K562 (cell line): ENCODE results near the gene CYBRD1. TPM values are rescaled to one million over a fixed set of nuclear protein-coding genes. Genes with fewer than 3 reads are reported as not detected.
A peak's percentile ranks its signal among the peaks of the same experiment; 100 is the strongest.

Experiments
- ARID3B ChIP-seq: fragments of 250-450 bp; sonication (Bioruptor Pico); IDR thresholded peaks from 2 replicates; pipeline ENCODE4 v1.4.0; 2020; ENCODE audit warnings: borderline replicate concordance
- ATF1 ChIP-seq, 2 experiments: fragments of 450-650 bp in 1 of 2; IDR thresholded peaks; 2 replicates each; pipeline ENCODE4 v1.6.1; 2016; ENCODE audit warnings: missing compliant biosample characterization in 1 of 2, missing genetic modification characterization in 1 of 2
- EGR1 ChIP-seq: fragments of 450-650 bp; conservative IDR thresholded peaks from 2 replicates; pipeline ENCODE4 v1.6.1; 2017; ENCODE audit warnings: mild to moderate bottlenecking
- HNRNPUL1 ChIP-seq: fragments of 200-400 bp; formaldehyde crosslinking; IDR thresholded peaks from 2 replicates; pipeline ENCODE4 v1.6.1; 2017; ENCODE audit warnings: low read length
- MED1 ChIP-seq: sonication (generic); formaldehyde crosslinking; IDR thresholded peaks from 2 replicates; pipeline ENCODE4 v1.8.1; 2023; ENCODE audit warnings: missing genetic modification reagents, borderline replicate concordance
- NCOR1 ChIP-seq: fragments of 450-650 bp; IDR thresholded peaks from 2 replicates; pipeline ENCODE4 v1.6.1; 2016; ENCODE audit warnings: mild to moderate bottlenecking, moderate library complexity
- NR2F6 ChIP-seq: fragments of 450-650 bp; formaldehyde crosslinking; IDR thresholded peaks from 2 replicates; pipeline ENCODE4 v1.4.0; 2020; ENCODE audit warnings: mild to moderate bottlenecking
- PHF21A ChIP-seq: fragments of 450-650 bp; IDR thresholded peaks from 2 replicates; pipeline ENCODE4 v1.6.1; 2017; ENCODE audit warnings: low read depth, borderline replicate concordance
- RBM25 ChIP-seq: fragments of 200-400 bp; formaldehyde crosslinking; IDR thresholded peaks from 2 replicates; pipeline ENCODE4 v1.6.1; 2018; ENCODE audit warnings: low read length, low read depth, moderate library complexity; ENCODE audit not compliant: severe bottlenecking
- RBM39 ChIP-seq: fragments of 200-400 bp; formaldehyde crosslinking; optimal IDR thresholded peaks from 2 replicates; pipeline ENCODE3; 2018; ENCODE audit warnings: low read depth, low read length
- SMARCA5 ChIP-seq: fragments of 450-650 bp; IDR thresholded peaks from 2 replicates; pipeline ENCODE4 v1.6.1; 2016
- SNIP1 ChIP-seq: fragments of 450-650 bp; IDR thresholded peaks from 2 replicates; pipeline ENCODE4 v1.7.1; 2017; ENCODE audit warnings: low read depth, mild to moderate bottlenecking
- STAT5B ChIP-seq: fragments of 250-450 bp; sonication (Bioruptor Pico); IDR thresholded peaks from 2 replicates; pipeline ENCODE4 v1.8.0; 2021; ENCODE audit warnings: mild to moderate bottlenecking, inconsistent platforms
- TEAD4 ChIP-seq, 2 experiments: sonication (generic) in 1 of 2; formaldehyde crosslinking in 1 of 2; IDR thresholded peaks; 2 replicates each; pipeline versions ENCODE4 v1.6.1 to v1.8.0; 2012 to 2022; ENCODE audit warnings: borderline replicate concordance in 1 of 2, inconsistent platforms in 1 of 2, low read length in 1 of 2, mild to moderate bottlenecking in 1 of 2, missing genetic modification reagents in 1 of 2
- ZBTB11 ChIP-seq, 3 experiments: fragments of 200-800 bp in 1 of 3; fragments of 250-450 bp in 1 of 3; fragments of 450-650 bp in 1 of 3; sonication (Bioruptor Pico) in 1 of 3; sonication (Bioruptor generic) in 1 of 3; formaldehyde crosslinking in 1 of 3; IDR thresholded peaks; 2 replicates each; pipeline versions ENCODE4 v1.6.1 to v1.8.0; 2016 to 2022; ENCODE audit warnings: mild to moderate bottlenecking in 2 of 3, missing genetic modification characterization in 2 of 3, missing compliant biosample characterization in 1 of 3, moderate library complexity in 1 of 3
- ZFP30 ChIP-seq: fragments of 250-450 bp; sonication (Bioruptor Pico); IDR thresholded peaks from 2 replicates; pipeline ENCODE4 v1.8.0; 2022; ENCODE audit warnings: moderate library complexity, mild to moderate bottlenecking, inconsistent platforms, borderline replicate concordance
- ZNF184 ChIP-seq: sonication (generic); formaldehyde crosslinking; IDR thresholded peaks from 2 replicates; pipeline ENCODE4 v1.5.0; 2020; ENCODE audit warnings: missing genetic modification reagents
- ZNF224 ChIP-seq: sonication (generic); formaldehyde crosslinking; IDR thresholded peaks from 2 replicates; pipeline ENCODE4 v1.8.0; 2022; ENCODE audit warnings: mild to moderate bottlenecking, missing genetic modification reagents
- ZNF23 ChIP-seq: fragments of 250-450 bp; sonication (Bioruptor Pico); IDR thresholded peaks from 2 replicates; pipeline ENCODE4 v1.4.0; 2020; ENCODE audit warnings: mild to moderate bottlenecking
- ZNF311 ChIP-seq: fragments of 250-450 bp; sonication (Bioruptor Pico); IDR thresholded peaks from 2 replicates; pipeline ENCODE4 v1.4.0; 2020; ENCODE audit warnings: mild to moderate bottlenecking, moderate library complexity
- ZNF347 ChIP-seq: fragments of 450-650 bp; formaldehyde crosslinking; IDR thresholded peaks from 2 replicates; pipeline ENCODE4 v1.4.0; 2020; ENCODE audit warnings: low read depth, mild to moderate bottlenecking, moderate library complexity
- ZNF507 ChIP-seq: conservative IDR thresholded peaks from 2 replicates; pipeline ENCODE4 v1.6.1; 2017; ENCODE audit warnings: missing genetic modification characterization, missing compliant biosample characterization
- ZNF778 ChIP-seq: fragments of 450-650 bp; formaldehyde crosslinking; IDR thresholded peaks from 2 replicates; pipeline ENCODE4 v1.4.0; 2020; ENCODE audit warnings: mild to moderate bottlenecking, moderate library complexity
- polyA plus RNA-seq, 8 experiments: library from polyadenylated mRNA; depleted of rRNA in 4 of 8; stranded (reverse) in 5 of 8; unstranded in 3 of 8; fragments of >200 nt; fragmentation: Nextera tagmentation in 2 of 8; fragmentation: Illumina TruSeq in 1 of 8; extraction: Ambion mirVana in 2 of 8; extraction: Trizol in 1 of 8; gene quantifications; 2 replicates each; pipeline versions ENCODE4 v1.2.1 to v1.2.3, GENCODE V29; 2011 to 2014; ENCODE audit warnings: inconsistent platforms in 1 of 8, missing spikeins in 1 of 8
- total RNA-seq, 7 experiments: library from RNA; depleted of rRNA in 6 of 7; stranded (reverse); fragments of >200 nt in 6 of 7; fragmentation: Illumina TruSeq in 2 of 7; extraction: Trizol in 2 of 7; gene quantifications; 2 replicates each; pipeline versions ENCODE4 v1.2.1 to v1.2.3, GENCODE V29; 2011 to 2021; ENCODE audit warnings: low replicate concordance in 1 of 7

Gene CYBRD1
- total and polyA plus RNA-seq, 9 of the 15 experiments (the other 6 are each of a cell fraction or from before 2014, with no cell fraction given), result 9.6 to 22.4 (median 15.6) TPM

- TF ChIP-seq MED1 (CRISPR knock-in tag), result no peak
- TF ChIP-seq ZNF347 (CRISPR knock-in tag), result no peak
- no peak for TF ChIP-seq STAT5B (CRISPR knock-in tag)
- TF ChIP-seq RBM39, result no peak
- no peak for TF ChIP-seq EGR1
- no peak for TF ChIP-seq ZNF224 (CRISPR knock-in tag)
- TF ChIP-seq SNIP1, result no peak
- TF ChIP-seq TEAD4 (IDR thresholded peaks at IDR 0.05; ENCODE audit: low read length), result no peak
- TF ChIP-seq TEAD4 (CRISPR knock-in tag; IDR thresholded peaks at IDR 0.05; ENCODE audit: borderline replicate concordance), result no peak
- TF ChIP-seq ZFP30, result no peak
- TF ChIP-seq PHF21A, result peak; percentile 71; the same call in 1 of the 2 replicates
- no peak for TF ChIP-seq NR2F6 (CRISPR knock-in tag)
- peak; percentile 87 for TF ChIP-seq RBM25
- TF ChIP-seq ATF1 (CRISPR knock-in tag; IDR thresholded peaks at IDR 0.05), result no peak
- TF ChIP-seq ATF1 (tag; IDR thresholded peaks at IDR 0.05), result no peak
- TF ChIP-seq ARID3B (CRISPR knock-in tag), result no peak
- 0 out of 2 replicates have a peak, but pooled peaks have one; percentile 4 for TF ChIP-seq NCOR1
- TF ChIP-seq ZNF778, result no peak
- TF ChIP-seq ZNF23, result no peak
- no peak for TF ChIP-seq ZNF507
- no peak for TF ChIP-seq ZNF184 (CRISPR knock-in tag)
- TF ChIP-seq SMARCA5, result peak; percentile 97
- TF ChIP-seq ZBTB11 (CRISPR knock-in tag; IDR thresholded peaks at IDR 0.05), result no peak
- TF ChIP-seq HNRNPUL1, result no peak
- TF ChIP-seq ZNF311, result no peak
Measured at GRCh38 chr2:171529914-171530313, 7.6 kb downstream of the CYBRD1 start (continued).
